ENCODE measurements around the gene SYT14. TPM values are rescaled to one million over a fixed set of nuclear protein-coding genes. Genes with fewer than 3 reads are reported as not detected.
"Not testable (repeated sequence)": the region's sequence is repeated elsewhere in the genome, so short reads cannot be mapped to it uniquely, and the experiment has no call there.

The SYT14 gene
- total and polyA plus RNA-seq, 11 donors: not detected

DNA sequence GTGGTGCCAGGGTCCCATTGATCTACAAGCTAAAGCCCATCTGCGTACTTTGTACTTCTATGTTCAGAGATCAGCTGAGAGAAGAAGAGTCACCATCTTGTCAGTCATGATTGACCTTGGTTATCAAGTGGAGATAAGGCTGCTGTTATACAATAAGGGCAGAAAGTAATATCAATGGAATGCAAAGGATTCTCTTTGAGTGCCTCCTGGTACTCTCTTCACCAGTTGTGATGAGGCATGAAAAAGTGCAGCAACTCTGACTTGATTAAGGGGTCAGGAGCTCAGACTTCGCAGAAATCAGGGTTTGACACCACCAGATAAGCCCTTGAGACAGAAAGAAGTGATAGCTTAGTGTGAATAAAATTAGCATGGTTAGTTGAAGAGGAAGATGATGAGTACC, 25.7 kb upstream of the SYT14 start:
- ATAC-seq (no peak), DNase-seq (no peak)
- Histone ChIP-seq H3K27ac (no peak overlapping the region), H3K9me3 (peaks cover 0 to 5% (median 0%) of the 10 kb centered on the region in 12 donors), H3K4me1 (no peaks in the 10 kb centered on the region), H3K27me3 (no peaks in the 10 kb centered on the region), H3K36me3 (no peaks in the 10 kb centered on the region), H3K4me3 (no peak overlapping the region)
- intact Hi-C loops (cut with DNase I): no loop called here
- no peak for TF ChIP-seq POLR2A (IDR thresholded peaks at IDR 0.05)
- TF ChIP-seq, protein P1, sequence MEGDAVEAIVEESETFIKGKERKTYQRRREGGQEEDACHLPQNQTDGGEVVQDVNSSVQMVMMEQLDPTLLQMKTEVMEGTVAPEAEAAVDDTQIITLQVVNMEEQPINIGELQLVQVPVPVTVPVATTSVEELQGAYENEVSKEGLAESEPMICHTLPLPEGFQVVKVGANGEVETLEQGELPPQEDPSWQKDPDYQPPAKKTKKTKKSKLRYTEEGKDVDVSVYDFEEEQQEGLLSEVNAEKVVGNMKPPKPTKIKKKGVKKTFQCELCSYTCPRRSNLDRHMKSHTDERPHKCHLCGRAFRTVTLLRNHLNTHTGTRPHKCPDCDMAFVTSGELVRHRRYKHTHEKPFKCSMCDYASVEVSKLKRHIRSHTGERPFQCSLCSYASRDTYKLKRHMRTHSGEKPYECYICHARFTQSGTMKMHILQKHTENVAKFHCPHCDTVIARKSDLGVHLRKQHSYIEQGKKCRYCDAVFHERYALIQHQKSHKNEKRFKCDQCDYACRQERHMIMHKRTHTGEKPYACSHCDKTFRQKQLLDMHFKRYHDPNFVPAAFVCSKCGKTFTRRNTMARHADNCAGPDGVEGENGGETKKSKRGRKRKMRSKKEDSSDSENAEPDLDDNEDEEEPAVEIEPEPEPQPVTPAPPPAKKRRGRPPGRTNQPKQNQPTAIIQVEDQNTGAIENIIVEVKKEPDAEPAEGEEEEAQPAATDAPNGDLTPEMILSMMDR (IDR thresholded peaks at IDR 0.05): no peak
- WGBS, 4 donors: 25 to 53% methylated on average over 1 to 2 of the region's 2 CpGs; no CpG with 5 or more reads in 2 of the 4 donors

DNA sequence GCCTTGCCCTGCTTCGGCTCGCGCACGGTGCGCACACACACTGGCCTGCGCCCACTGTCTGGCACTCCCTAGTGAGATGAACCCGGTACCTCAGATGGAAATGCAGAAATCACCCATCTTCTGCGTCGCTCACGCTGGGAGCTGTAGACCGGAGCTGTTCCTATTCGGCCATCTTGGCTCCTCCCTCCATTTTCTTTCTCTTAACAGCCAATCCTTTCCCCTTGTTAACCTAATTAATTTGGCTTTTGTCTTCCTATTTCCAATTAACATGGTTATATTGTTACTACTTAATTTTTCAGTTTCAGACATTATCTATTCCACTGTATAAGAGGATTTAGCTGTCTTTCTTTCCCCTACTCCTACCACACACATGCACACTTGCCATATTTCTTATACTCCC, 18.4 kb upstream of the SYT14 start:
- intact Hi-C loops (cut with DNase I); H3K27ac ChIP-seq; H3K27me3 ChIP-seq; H3K4me1 ChIP-seq; H3K4me3 ChIP-seq; DNase-seq; ATAC-seq; H3K36me3 ChIP-seq: not testable (repeated sequence)
- H3K9me3 ChIP-seq: peaks cover 0 to 13% (median 0%) of the 10 kb centered on the region in 12 donors
- WGBS, 4 donors: 86 to 91% (median 87%) methylated on average over 5 to 12 of the region's 12 CpGs

DNA sequence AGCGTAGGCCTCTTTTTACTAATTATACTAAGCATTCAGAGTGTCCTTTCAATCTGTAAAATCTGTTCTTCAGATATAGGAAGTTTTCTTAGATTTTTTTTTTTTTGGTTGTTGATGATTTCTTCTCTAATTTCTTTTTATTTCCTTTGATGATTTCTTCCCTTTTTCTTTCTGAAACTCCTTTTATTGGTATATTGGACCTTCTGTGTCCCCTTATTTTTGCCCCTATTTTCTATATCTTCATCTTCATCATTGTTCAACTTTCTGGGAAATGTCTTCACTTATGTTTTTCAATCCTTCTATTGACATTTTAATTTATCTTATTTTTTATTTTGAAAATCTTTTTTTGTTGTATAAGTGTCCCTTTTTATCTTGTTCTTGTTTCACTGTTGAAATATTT, 17.2 kb upstream of the SYT14 start:
- intact Hi-C loops (cut with DNase I): no loop called here
- Histone ChIP-seq H3K36me3 (no peaks in the 10 kb centered on the region), H3K27ac (no peak overlapping the region), H3K9me3 (peaks cover 0 to 13% (median 0%) of the 10 kb centered on the region in 12 donors), H3K4me3 (no peak overlapping the region), H3K27me3 (peaks cover 0 to 7% (median 0%) of the 10 kb centered on the region in 9 donors), H3K4me1 (no peaks in the 10 kb centered on the region)
- ATAC-seq: no peak
- DNase-seq: no peak
- 88 to 94% (median 92%) methylated on average over 1 of the region's 1 CpG for whole genome bisulfite sequencing, 4 donors
- TF ChIP-seq POLR2A (IDR thresholded peaks at IDR 0.05): no peak
- TF ChIP-seq, protein P1 (IDR thresholded peaks at IDR 0.05): no peak

DNA sequence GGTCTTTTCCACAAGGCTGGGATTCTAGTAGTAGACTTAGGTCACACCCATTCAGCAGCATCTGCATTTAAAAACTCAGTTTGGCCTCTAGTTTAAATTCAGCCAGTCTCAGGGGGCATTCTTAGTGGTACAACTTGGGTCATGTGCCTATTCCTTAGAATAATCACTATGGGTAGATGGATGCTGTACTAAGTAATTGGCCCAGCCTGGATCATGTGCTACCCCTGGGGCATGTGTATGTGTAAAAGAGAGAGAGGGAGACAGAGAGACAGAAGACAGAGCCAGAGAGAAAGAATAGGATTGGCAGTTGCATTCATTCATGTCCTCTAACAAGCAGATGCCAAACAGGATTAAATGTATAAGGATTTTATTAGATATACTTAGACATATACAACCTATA, 13.6 kb upstream of the SYT14 start:
- no peaks in the 10 kb centered on the region for H3K4me1 ChIP-seq
- peaks cover 0 to 7% (median 0%) of the 10 kb centered on the region in 9 donors for H3K27me3 ChIP-seq
- intact Hi-C loops (cut with DNase I): no loop called here
- H3K4me3 ChIP-seq: no peak overlapping the region
- H3K9me3 ChIP-seq: peaks cover 0 to 13% (median 0%) of the 10 kb centered on the region in 12 donors
- H3K27ac ChIP-seq: no peak overlapping the region
- DNase-seq (no peak), ATAC-seq (no peak)
- H3K36me3 ChIP-seq: no peaks in the 10 kb centered on the region
- TF ChIP-seq, protein P1 (IDR thresholded peaks at IDR 0.05): no peak
- no peak for TF ChIP-seq POLR2A (IDR thresholded peaks at IDR 0.05)

DNA sequence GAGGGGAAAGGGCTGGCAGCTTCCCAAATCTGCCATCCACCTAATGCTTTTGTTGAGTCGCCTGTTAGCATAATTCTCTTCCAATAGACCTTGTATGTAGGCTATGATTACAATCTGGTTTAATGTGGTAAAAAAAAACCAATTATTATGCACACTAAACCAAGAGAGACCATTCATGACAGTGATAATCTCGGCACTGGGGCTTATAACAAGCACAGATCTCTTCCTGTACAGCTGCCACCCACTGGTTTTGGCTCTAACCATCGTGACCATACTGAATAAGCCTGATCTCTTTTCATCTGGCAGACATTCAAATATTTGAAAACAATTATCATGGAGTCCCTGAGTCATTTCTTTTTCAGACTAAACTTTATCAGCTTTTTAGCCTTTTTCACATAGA, 12.0 kb upstream of the SYT14 start:
- H3K27me3 ChIP-seq: peaks cover 0 to 7% (median 0%) of the 10 kb centered on the region in 9 donors
- no peaks in the 10 kb centered on the region for H3K4me1 ChIP-seq
- DNase-seq (no peak), ATAC-seq (no peak)
- H3K27ac ChIP-seq: no peak overlapping the region
- WGBS, 4 donors: 29 to 37% (median 33%) methylated on average over 3 of the region's 3 CpGs
- no peak overlapping the region for H3K4me3 ChIP-seq
- H3K9me3 ChIP-seq: peaks cover 0 to 2% (median 0%) of the 10 kb centered on the region in 12 donors
- intact Hi-C loops (cut with DNase I): no loop called here
- H3K36me3 ChIP-seq: no peaks in the 10 kb centered on the region
- TF ChIP-seq POLR2A (IDR thresholded peaks at IDR 0.05): no peak
- TF ChIP-seq, protein P1 (IDR thresholded peaks at IDR 0.05): no peak

Data from heart left ventricle (tissue), 16 donors.